K562 (cell line): Measurements from ENCODE around the gene GUCA1A. TPM values are rescaled to one million over a fixed set of nuclear protein-coding genes. Genes with fewer than 3 reads are reported as not detected.

Experiments used
- ATAC-seq: fragments of 200-7000 bp; cut with Tn5 transposase; 3 replicates; pipeline ENCODE4 v1.9.1; 2020; ENCODE audit warnings: moderate library complexity
- BruUV-seq: library from RNA; stranded (reverse); fragments of 400-500 nt; replicated peaks from 2 replicates; lab custom pipeline; 2021; lab: Mats Ljungman, UMichigan
- CTCF ChIA-PET: fragments of 300-600 bp; formaldehyde crosslinking; extraction: SDS; loops from one replicate; lab custom pipeline; 2021; ENCODE audit warnings: low intra/inter-chr PET ratio; lab: Yijun Ruan, JAX
- POLR2A ChIA-PET: fragments of 300-600, 350-650 bp; sonication (Branson Sonifier 250); formaldehyde crosslinking; extraction: SDS; loops from one replicate; lab custom pipeline; 2021; ENCODE audit warnings: antibody characterized with exemption, inconsistent platforms; lab: Yijun Ruan, JAX
- DNase-seq, 4 experiments: peaks; one replicate each; pipeline versions ENCODE4 v3.0.0 to v3.0.0-alpha.2; 2011 to 2018; ENCODE audit warnings: low spot score in 3 of 4, mixed read lengths in 3 of 4; ENCODE audit errors: extremely low read depth in 1 of 4
- FAIRE-seq: peaks from 2 replicates; lab custom pipeline; 2011; peaks lifted over from hg19 to GRCh38; lab: Jason Lieb, UNC
- H2AFZ ChIP-seq: 2 replicates; pipeline ENCODE4 v1.6.0; 2011; ENCODE audit warnings: low read depth, low read length, control low read depth, inconsistent platforms
- H3K27ac ChIP-seq: fragments of 200-600 bp; 3 replicates; pipeline ENCODE4 v1.8.0; 2011; ENCODE audit warnings: low read depth, mild to moderate bottlenecking, control low read depth, inconsistent platforms, low read length, moderate library complexity, mixed read lengths; ENCODE audit errors: extremely low read depth
- H3K27me3 ChIP-seq, 2 experiments: fragments of 300-600 bp in 1 of 2; 2 replicates in 1 of 2; 3 replicates in 1 of 2; pipeline versions ENCODE4 v1.6.0 to v1.8.0; 2011; ENCODE audit warnings: inconsistent platforms in 2 of 2, low read length in 2 of 2, mild to moderate bottlenecking in 1 of 2, mixed read lengths in 1 of 2, moderate library complexity in 1 of 2; ENCODE audit not compliant: control insufficient read depth in 2 of 2, insufficient read depth in 2 of 2
- H3K36me3 ChIP-seq: fragments of 300-600 bp; 3 replicates; pipeline ENCODE4 v1.8.0; 2011; ENCODE audit warnings: mild to moderate bottlenecking, low read length, inconsistent platforms; ENCODE audit not compliant: control insufficient read depth, insufficient read depth
- H3K4me1 ChIP-seq, 2 experiments: fragments of 200-600 bp in 1 of 2; replicated peaks in 1 of 2; 2 replicates in 1 of 2; 3 replicates in 1 of 2; pipeline versions ENCODE4 v1.5.1 to v1.8.0; 2011; ENCODE audit warnings: inconsistent platforms in 2 of 2, low read length in 2 of 2, mild to moderate bottlenecking in 1 of 2, mixed read lengths in 1 of 2, moderate library complexity in 1 of 2; ENCODE audit not compliant: control insufficient read depth in 2 of 2, insufficient read depth in 2 of 2
- H3K4me2 ChIP-seq: 2 replicates; pipeline ENCODE4 v1.6.1; 2011; ENCODE audit warnings: low read length, control low read depth, inconsistent platforms, mixed read lengths; ENCODE audit not compliant: insufficient read depth
- H3K4me3 ChIP-seq: fragments of 200-600 bp; sonication (generic), shearing (Covaris generic); 2 replicates; pipeline ENCODE4 v1.5.1; 2016; ENCODE audit warnings: control low read depth, inconsistent platforms
- H3K79me2 ChIP-seq: fragments of 200-600 bp; 3 replicates; pipeline ENCODE4 v1.8.0; 2011; ENCODE audit warnings: low read length, inconsistent platforms; ENCODE audit not compliant: control insufficient read depth, insufficient read depth
- H3K9ac ChIP-seq, 2 experiments: 2 replicates each; pipeline versions ENCODE4 v1.6.0 to v1.6.1; 2011; ENCODE audit warnings: low read depth in 2 of 2, low read length in 2 of 2, control low read depth in 1 of 2, inconsistent platforms in 1 of 2, mild to moderate bottlenecking in 1 of 2, mixed read lengths in 1 of 2; ENCODE audit not compliant: insufficient read depth in 1 of 2
- H3K9me1 ChIP-seq: one replicate; pipeline ENCODE4 v1.6.0; 2011; ENCODE audit warnings: inconsistent platforms, mild to moderate bottlenecking, low read length, moderate library complexity; ENCODE audit not compliant: control insufficient read depth, insufficient read depth
- H3K9me3 ChIP-seq: replicated peaks from 2 replicates; pipeline ENCODE4 v1.5.1; 2011; ENCODE audit warnings: low read depth, low read length, inconsistent platforms; ENCODE audit not compliant: control insufficient read depth, insufficient read depth
- H4K20me1 ChIP-seq: replicated peaks from 2 replicates; pipeline ENCODE4 v1.6.1; 2011; ENCODE audit warnings: low read length, inconsistent platforms, mixed read lengths; ENCODE audit not compliant: control insufficient read depth, insufficient read depth
- ATF2 ChIP-seq: sonication (generic); formaldehyde crosslinking; IDR thresholded peaks from 2 replicates; pipeline ENCODE4 v1.8.1; 2022; ENCODE audit warnings: missing genetic modification reagents
- WGBS: fragments of 100-300 bp; shearing (Covaris generic); methylation state at CpG from one replicate; pipeline ENCODE4 v1.1.6; 2016; ENCODE audit warnings: low coverage, mixed read lengths; ENCODE audit not compliant: insufficient coverage; ENCODE audit errors: missing lambda C conversion rate; 5-methylcytosine and 5-hydroxymethylcytosine counted together
- in situ Hi-C: fragments of 300-500 bp; cut with MboI; formaldehyde crosslinking; loops from 4 replicates; pipeline ENCODE4 v1.15.0; 2018; ENCODE audit warnings: inconsistent platforms, mixed read lengths
- intact Hi-C: fragments of 100-400 bp; cut with micrococcal nuclease; formaldehyde crosslinking; loops from 2 replicates; pipeline ENCODE4 v1.14.2; 2022
- polyA plus RNA-seq, 8 experiments: library from polyadenylated mRNA; depleted of rRNA in 4 of 8; stranded (reverse) in 5 of 8; unstranded in 3 of 8; fragments of >200 nt; fragmentation: Nextera tagmentation in 2 of 8; fragmentation: Illumina TruSeq in 1 of 8; extraction: Ambion mirVana in 2 of 8; extraction: Trizol in 1 of 8; gene quantifications; 2 replicates each; pipeline versions ENCODE4 v1.2.1 to v1.2.3, GENCODE V29; 2011 to 2014; ENCODE audit warnings: inconsistent platforms in 1 of 8, missing spikeins in 1 of 8
- total RNA-seq, 7 experiments: library from RNA; depleted of rRNA in 6 of 7; stranded (reverse); fragments of >200 nt in 6 of 7; fragmentation: Illumina TruSeq in 2 of 7; extraction: Trizol in 2 of 7; gene quantifications; 2 replicates each; pipeline versions ENCODE4 v1.2.1 to v1.2.3, GENCODE V29; 2011 to 2021; ENCODE audit warnings: low replicate concordance in 1 of 7
- TF ChIP-seq, protein P1 (sequence below), 2 experiments: fragments of 450-650 bp in 1 of 2; sonication (generic) in 1 of 2; formaldehyde crosslinking in 1 of 2; IDR thresholded peaks in 1 of 2; conservative IDR thresholded peaks in 1 of 2; 2 replicates each; pipeline versions ENCODE4 v1.6.1 to v1.8.1; 2016 to 2023; ENCODE audit warnings: mild to moderate bottlenecking in 2 of 2, moderate library complexity in 2 of 2, inconsistent platforms in 1 of 2, missing genetic modification reagents in 1 of 2

GUCA1A gene
- total and polyA plus RNA-seq, 9 of the 15 experiments (the other 6 are each of a cell fraction or from before 2014, with no cell fraction given) = not detected

DNA sequence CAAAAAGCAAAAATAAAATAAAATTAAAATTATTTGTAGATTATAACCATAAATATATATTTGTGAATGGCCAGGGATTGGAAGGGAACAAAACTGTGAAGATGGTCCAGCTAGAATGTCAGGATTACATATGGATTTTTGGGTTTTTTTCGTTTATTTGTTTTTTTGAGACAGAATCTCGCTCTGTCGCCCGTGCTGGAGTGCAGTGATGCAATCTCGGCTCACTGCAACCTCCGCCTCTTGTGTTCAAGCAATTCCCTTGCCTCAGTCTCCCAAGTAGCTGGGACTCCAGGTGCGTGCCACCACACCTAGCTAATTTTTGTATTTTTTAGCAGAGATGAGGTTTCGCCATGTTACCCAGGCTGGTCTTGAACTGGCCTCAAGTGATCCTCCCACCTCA, 22.9 kb upstream of the GUCA1A start:
- no peaks in the 10 kb centered on the region for H3K9me1 ChIP-seq
- in situ Hi-C loops = no loop called here
- whole genome bisulfite sequencing = 31% methylated on average over 8 of the region's 8 CpGs
- DNase-seq (no peak), ATAC-seq (no peak), FAIRE-seq (no peak)
- no TSS peak for BruUV-seq
- H3K4me3 ChIP-seq = no peak overlapping the region
- peaks cover 4 to 18% of the 10 kb centered on the region in 2 experiments; a peak in 3 of 5 replicates for H3K4me1 ChIP-seq
- H3K4me2 ChIP-seq = no peak overlapping the region
- no peak overlapping the region for H2AFZ ChIP-seq
- peaks cover 9 to 32% of the 10 kb centered on the region in 2 experiments; a peak in 4 of 5 replicates for H3K27me3 ChIP-seq
- CTCF ChIA-PET = no interaction called here
- H3K36me3 ChIP-seq = no peaks in the 10 kb centered on the region; the same call in 2 of the 3 replicates
- no peaks in the 10 kb centered on the region for H3K79me2 ChIP-seq
- TF ChIP-seq, protein P1, sequence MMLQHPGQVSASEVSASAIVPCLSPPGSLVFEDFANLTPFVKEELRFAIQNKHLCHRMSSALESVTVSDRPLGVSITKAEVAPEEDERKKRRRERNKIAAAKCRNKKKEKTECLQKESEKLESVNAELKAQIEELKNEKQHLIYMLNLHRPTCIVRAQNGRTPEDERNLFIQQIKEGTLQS (IDR thresholded peaks at IDR 0.05) = peak; percentile 63
- TF ChIP-seq, protein P1 (CRISPR knock-in tag; conservative IDR thresholded peaks at IDR 0.05) = no peak
- TF ChIP-seq ATF2 (CRISPR knock-in tag) = no peak
- no peak overlapping the region for H3K9ac ChIP-seq
- H4K20me1 ChIP-seq = no peaks in the 10 kb centered on the region
- intact Hi-C loops = no loop called here
- H3K9me3 ChIP-seq = no peaks in the 10 kb centered on the region
- no peak overlapping the region for H3K27ac ChIP-seq
- POLR2A ChIA-PET = interaction anchor here (0.6 to 3.2 kb wide), 5 partner anchors 11 to 597 kb away, joined by 3 to 18 read pairs (median 3); no protein-coding TSS in a partner anchor
